Stimulated activated CD4-positive, alpha-beta T cell treated with anti-CD3 and anti-CD28 coated beads, Interleukin-4, amount 100 ng/mL, for 48 hours (primary cell): ENCODE measurements around the gene ERP27.

Experiments
- DNase-seq, 2 donors: peaks; one replicate each; pipeline ENCODE4 v3.0.0-alpha.2; 2020; ENCODE audit warnings: low read depth in 2 of 2

The ERP27 gene

GRCh38 chr12:14938301-14938700 lies at the start of gene ERP27:
TSS of gene ERP27 (minus strand) at chr12:14938537. CDS start at chr12:14938508, 29 bp downstream.
- DNase-seq: no peak

GRCh38 chr12:14988035-14988434 lies 49.7 kb upstream of the ERP27 start:
- DNase-seq: no peak

GRCh38 chr12:14986449-14986848 lies 48.1 kb upstream of the ERP27 start:
- no peak for DNase-seq

- no peak for DNase-seq
Measured at GRCh38 chr12:14984766-14985285, 46.5 kb upstream of the ERP27 start.

- DNase-seq: no peak
Measured at GRCh38 chr12:14984036-14984435, 45.7 kb upstream of the ERP27 start.

GRCh38 chr12:14982991-14983390 lies 44.7 kb upstream of the ERP27 start:
- no peak for DNase-seq

- DNase-seq: no peak
Measured at GRCh38 chr12:14982562-14982961, 44.2 kb upstream of the ERP27 start.

GRCh38 chr12:14981049-14981448 lies 42.7 kb upstream of the ERP27 start:
- no peak for DNase-seq

GRCh38 chr12:14979468-14979867 lies 41.1 kb upstream of the ERP27 start:
- no peak for DNase-seq

GRCh38 chr12:14976658-14977057 lies 38.3 kb upstream of the ERP27 start:
- DNase-seq: no peak

- no peak for DNase-seq
Measured at GRCh38 chr12:14975457-14975856, 37.1 kb upstream of the ERP27 start.

- DNase-seq: no peak
Measured at GRCh38 chr12:14974633-14975032, 36.3 kb upstream of the ERP27 start.

- DNase-seq: no peak
Measured at GRCh38 chr12:14972816-14973215, 34.5 kb upstream of the ERP27 start, which contains the start of gene PDE6H. TSS of gene PDE6H (plus strand) at chr12:14973042. CDS start at chr12:14978013, 4,971 bp downstream.

GRCh38 chr12:14970473-14970872 lies 32.1 kb upstream of the ERP27 start:
- DNase-seq: no peak

GRCh38 chr12:14968478-14968877 lies 30.1 kb upstream of the ERP27 start:
- no peak for DNase-seq

GRCh38 chr12:14965221-14965620 lies 26.9 kb upstream of the ERP27 start:
- no peak for DNase-seq

GRCh38 chr12:14964406-14964805 lies 26.1 kb upstream of the ERP27 start:
- no peak for DNase-seq

- no peak for DNase-seq
Measured at GRCh38 chr12:14963520-14963919, 25.2 kb upstream of the ERP27 start.

GRCh38 chr12:14962797-14963196 lies 24.5 kb upstream of the ERP27 start:
- no peak for DNase-seq

GRCh38 chr12:14962153-14962539 lies 23.8 kb upstream of the ERP27 start:
- no peak for DNase-seq

- DNase-seq: peak; percentile 38 to 58
Measured at GRCh38 chr12:14961466-14962152, 23.3 kb upstream of the ERP27 start, which contains the start of gene ARHGDIB. TSS of gene ARHGDIB (minus strand) at chr12:14961601. CDS start at chr12:14950712, 10,889 bp downstream.

GRCh38 chr12:14960548-14961465 lies 22.5 kb upstream of the ERP27 start:
- no peak for DNase-seq
